GM21447 (cell line): ENCODE results near the gene TMEM117.
A peak's percentile ranks its signal among the peaks of the same experiment; 100 is the strongest.

Source experiments
- ATAC-seq: cut with Tn5 transposase; IDR thresholded peaks from one replicate; pipeline ENCODE4 v1.9.1; 2021; ENCODE audit not compliant: unreplicated experiment

The TMEM117 gene

DNA sequence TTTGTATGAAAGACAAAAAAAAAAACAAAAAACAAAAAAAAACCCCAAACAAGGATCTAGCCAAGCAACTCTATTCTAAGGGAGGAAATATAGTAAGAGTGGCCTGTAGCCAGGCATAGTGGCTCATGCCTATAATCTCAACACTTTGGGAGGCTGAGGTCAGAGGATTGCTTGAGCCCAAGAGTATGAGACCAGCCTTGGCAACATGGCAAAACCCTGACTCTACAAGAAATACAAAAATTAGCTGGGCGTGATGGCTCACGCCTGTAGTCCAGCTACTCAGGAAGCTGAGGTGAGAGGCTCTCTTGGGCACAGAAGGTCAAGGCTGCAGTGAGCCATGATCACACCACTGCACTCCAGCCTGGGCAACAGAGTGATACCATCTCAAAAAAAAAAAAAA is 47.9 kb downstream of the TMEM117 start:
- no peak for ATAC-seq

DNA sequence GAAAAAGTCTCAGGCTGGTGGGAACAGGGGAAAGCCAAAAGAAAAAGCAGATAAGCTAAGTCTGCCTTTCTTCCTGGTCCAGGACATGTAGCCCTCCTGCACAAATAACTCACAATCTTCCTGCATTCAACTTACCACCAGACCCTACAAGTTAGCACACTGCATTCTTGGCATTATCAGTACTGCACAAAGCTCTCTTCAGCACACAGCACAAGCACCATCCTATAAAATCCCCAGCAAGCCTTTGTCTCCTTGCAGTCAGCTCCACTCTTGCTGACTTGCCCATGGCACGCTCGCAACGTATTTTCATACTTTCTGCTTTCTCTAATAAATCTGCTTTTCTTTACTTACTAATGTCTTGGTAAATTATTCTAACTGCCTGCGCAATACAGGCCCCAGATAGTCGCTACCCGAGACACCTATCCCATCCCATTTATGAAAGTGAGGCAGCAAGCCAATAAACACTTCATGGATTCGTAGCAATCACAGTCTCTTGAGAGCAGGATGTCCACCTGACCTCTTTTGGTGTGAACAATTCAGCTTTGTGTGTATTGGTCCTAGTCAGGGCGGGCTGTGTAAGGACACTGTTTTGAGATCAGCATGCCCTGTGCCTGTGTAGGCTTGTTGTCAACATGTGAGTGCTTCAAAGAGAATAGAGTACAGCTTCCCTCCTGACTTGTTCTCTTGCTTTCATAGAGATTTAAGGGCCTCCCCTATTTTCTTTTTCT is 49.0 kb downstream of the TMEM117 start:
- no peak for ATAC-seq

DNA sequence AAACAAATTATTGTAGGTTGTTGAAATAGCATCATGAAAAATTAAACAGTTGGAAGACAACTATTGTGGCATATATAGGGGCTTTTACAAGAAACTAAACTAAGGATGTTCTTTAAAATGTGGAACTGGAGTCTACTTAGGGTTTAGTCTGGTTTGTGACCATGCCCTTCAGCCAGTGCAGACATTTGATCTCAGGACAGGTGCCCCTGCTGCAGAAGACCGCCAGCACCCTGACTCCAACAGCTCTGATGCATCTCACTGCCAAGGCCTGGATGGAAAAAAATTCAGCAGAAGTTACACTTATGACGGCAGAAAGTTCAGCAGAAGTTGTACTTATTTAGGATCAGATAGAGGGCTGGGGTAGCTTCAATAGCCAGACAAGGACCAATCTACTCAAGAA is 51.5 kb downstream of the TMEM117 start:
- ATAC-seq: no peak

DNA sequence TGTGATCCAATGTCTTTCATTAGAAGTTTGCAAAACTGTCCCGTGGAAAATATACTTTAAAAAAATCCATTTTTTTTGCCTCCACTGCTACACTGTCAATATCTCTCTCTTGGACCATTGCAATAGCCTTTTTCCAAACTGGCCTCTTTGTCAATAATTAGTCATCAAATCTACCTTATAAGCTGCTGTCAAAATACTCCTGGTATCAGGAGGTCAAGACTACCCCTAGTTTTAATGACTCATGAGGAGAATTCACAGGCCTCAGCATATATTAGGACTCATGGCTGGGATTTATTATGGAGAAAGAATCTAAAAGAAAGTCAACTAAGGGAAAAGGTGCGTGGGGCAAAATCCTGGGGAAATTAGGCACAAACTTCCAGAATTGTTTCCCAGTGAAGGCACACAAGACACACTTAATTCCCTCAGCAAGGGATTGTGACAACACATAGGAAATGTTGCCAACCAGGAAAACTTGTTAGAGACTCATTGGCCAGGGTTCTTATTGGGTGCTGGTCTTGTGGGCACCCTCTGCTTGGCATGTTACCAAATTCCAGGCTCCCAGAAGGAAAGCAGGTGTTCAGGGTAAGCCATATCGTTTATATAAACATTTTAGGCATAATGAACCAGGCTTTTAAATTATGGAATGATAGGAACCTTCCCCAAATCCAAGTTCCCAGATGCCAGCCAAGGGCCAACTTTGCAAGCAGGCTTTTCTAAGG is 56.1 kb downstream of the TMEM117 start:
- ATAC-seq: no peak

DNA sequence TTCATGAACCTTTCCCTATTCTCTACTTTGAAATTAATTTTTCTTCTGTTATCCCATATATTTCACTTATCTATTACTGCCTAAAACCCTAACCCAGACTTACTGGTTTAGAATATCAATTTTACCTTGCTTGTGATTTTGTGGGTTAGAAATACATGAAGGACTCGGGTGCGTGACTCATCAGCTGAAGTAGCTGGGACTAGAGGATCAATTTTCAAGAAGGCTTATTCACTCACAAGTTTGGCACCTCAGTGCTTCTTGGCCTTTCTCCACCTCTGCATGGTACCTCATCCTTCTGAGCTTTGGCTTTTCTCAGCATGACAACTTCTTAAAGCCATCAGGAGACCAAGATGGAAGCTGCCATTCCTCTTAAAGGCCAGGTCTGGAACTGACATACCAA is 57.8 kb downstream of the TMEM117 start:
- no peak for ATAC-seq

DNA sequence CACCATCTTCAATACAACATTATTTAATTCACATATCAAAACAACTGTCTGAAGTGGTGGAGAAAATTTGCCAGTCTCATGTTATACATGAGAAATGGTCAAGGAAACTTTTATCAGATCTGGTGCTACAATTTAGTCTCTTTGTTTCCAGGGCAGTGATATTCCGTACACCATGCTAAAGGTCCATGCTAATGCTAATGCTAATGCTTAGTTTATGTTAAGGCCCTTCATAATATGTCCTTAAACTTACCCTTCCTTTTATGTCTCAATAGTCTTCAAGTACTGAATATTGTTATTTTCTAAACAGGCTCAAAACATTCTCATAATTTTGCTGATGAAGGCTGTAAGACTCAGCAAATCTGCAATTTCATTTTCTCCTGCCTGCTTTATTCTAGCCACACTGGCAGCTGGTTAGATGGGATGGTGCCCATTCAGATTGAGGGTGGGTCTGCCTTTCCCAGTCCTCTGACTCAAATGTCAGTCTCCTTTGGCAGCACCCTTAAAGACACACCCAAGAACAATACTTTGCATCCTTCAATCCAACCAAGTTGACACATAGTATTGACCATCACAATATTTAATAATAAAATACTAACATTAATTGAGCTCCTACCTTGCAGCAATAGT is 59.8 kb downstream of the TMEM117 start:
- no peak for ATAC-seq

DNA sequence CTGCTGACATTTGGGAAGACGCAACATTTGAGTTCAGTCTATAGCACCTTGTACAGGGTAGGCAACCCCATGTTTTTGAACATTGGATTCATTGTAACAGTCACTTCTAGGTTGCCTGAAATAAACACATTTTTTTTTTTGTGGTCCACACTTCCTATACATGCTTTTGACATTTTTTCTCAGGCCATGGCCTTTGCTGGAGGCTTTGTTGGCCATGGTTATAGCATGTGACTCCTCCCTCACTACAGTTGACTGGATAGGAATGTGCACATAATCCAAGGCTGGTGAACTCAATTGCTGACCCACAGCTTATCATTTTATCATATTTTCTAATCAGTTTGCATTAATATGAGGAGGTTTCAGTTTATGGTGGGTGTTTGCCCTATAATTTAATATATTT is 60.6 kb downstream of the TMEM117 start:
- ATAC-seq: no peak

DNA sequence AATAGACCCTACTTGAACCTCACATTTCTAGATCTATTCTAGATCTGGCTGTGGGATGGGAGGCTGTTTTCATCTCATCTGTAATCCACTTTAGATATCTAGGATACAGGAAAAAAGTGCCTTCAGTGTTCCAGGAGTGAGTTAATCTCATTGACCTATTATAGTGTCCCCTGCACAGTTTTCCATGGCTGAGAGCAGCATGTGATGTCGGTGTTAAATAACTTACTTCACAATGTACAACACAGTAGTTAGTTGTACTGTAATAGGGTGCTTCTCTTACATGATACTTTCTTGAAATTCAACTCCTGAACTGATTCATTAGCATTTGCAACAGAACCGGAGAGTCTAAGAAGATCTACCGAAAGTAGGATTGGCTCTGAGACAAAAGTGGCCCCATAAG is 62.6 kb downstream of the TMEM117 start:
- no peak for ATAC-seq

DNA sequence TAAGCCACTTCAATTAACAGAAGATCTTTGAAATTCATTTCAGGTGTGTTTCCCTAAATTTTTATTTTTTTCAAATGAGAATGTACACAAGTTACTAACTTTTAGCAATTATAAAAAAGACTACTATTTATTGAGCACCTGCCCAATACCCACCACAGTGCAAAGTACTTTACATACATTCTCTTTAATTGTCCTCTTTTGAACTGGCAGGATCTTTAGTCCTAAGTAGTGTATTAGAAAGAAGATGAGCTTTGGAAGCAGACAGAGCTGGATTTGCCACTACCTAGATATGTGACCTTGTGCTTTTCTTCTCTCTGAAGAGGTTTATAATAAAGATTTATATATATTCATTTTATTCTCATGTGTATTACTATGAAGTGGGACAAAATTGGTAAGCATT is 63.7 kb downstream of the TMEM117 start:
- ATAC-seq: no peak

DNA sequence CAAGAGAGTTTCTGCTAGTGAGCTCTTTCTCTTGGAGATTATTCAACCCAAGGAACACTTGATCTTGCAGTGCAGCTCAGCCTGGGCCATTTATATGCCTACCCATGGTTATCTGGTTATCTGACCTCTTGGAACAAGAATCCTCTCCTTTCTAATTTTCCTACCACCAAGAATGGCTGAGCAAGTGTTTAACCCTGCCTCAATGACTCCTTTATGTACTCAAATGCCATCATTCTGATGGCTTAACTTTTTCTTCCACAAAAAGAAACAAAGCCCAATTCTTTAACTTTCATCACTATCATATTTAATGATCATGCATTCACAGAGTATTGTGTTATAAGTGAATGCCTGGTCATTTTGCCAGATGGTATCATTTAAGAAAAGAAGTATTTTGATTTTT is 67.8 kb downstream of the TMEM117 start:
- no peak for ATAC-seq

DNA sequence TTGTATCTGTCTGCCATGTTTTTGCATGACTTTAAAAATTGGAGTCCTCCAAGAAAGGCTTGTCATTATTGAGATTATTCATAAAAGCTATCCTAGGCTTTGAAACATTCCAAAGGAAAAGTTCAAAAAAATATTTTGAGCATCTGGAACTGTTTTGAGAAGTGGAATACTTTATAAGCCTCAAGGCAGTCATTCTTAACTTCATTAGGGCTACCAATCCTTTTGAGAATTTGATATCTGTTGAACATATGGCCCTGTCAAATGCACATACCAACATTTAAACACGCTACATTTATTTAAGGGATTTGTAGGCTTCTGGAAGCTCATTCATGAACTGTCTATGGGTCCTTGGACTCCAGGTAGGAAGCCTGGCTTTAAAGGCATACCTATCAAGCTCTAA is 77.0 kb downstream of the TMEM117 start:
- no peak for ATAC-seq

DNA sequence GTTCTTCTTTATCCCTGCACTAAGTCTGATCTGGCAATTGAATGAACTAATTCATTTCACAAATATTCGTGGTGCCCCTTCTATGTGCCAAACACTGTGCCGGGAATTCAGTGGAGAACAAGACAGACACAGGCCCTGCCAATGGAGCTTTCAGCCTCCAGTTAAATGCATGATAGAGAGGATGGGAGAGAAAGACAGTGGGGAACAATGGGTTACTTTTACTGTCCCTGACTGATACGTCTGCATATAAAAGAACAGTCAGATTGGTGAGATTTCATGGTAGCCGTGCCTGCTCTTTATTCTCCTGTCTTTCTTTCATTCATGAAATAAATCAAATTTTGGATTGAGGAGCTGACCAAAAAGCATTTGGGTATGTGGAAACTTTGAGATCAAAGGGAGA is 78.5 kb downstream of the TMEM117 start:
- no peak for ATAC-seq

DNA sequence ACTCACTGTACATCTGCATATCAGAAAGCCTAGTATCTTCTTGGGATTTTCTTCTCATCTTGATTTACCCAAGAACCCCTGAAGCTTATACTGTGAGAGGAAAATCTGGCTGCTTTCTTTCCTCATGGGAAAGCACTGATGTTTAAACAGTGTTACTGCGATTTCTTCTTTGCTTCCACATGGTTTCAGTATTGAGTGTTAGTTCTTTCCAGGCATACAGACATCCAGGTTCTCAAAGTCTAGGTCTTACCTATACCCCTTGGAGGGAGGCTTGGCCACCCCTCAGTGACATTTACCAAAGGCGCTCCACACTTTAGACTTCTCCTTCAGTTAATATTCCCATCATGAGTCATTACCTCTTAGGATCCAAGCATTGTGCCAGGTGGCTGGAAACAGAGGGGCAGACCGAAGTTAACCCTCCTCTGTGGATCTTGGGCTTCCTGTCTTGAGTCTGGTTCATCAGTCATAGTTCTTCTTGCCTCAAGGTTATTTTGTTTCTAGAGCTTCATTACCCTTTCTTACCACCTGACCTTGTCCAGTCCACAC is 79.1 kb downstream of the TMEM117 start:
- no peak for ATAC-seq

DNA sequence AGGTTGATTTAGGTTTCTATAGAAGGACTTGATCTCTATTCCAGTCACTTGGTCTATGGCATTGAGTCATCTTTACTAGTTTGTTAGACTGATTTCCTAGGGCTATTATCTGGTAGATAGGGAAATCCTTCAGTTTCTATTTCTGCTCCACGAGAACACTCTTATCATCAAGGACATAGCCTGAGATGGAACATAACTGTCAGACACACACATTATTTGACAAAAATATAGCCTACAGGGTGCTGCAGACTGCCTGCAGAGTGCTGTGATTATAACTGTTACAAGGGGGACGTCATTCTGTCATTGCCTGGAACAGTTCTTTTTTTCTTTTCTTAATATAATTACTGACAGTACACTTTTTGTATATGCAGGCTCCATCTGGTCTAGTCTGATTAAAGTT is 82.0 kb downstream of the TMEM117 start:
- ATAC-seq: no peak

DNA sequence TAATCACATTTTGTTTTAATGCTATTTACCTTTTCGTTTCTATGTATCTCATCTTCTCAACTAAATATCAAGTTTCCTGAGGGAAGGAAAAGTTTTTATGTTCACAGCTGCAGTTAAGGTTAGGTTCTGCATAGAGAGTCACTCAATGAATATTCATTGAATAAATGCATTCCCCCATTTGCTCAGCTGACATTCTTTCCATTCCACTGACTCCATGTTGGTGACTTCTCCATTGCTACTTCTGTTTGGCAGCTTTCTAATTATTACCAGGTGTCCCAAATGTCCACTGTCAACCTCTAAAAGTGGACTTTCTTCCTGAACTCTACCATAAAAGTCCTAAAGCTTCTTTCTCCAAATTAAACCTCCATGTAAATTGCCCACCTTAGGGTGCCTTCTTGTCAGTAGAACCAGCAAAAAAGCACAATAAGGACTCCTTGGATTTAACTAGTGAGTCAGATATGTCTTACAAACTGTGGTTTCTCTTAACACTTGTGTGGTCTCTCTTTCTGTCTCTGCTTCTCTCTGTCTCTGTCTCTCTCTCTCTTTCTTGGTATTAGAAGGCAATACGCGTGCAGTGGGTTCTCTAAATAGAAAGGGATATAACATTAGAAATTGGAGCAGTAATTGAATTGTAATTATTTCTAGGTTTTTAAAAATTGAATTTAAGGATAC is 85.9 kb downstream of the TMEM117 start:
- ATAC-seq: no peak

DNA sequence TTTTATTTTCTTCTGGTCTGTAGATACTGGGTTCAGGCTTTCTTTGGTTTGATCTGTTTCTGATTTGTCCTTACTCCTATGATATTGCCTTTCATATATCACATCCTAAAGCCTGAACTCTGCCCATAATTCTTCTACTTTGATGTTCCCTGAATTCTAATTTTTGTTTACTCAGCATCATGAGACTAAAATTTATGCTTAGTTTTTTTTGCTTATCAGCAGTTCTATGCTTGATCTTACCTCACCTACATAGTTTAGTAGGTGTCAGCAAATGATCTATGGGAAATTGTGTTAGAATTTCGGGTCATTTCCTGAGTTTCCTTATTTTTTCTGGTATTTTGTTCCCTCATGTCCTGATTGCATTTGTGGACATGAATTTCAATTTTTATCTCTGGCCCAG is 94.2 kb downstream of the TMEM117 start:
- no peak for ATAC-seq

DNA sequence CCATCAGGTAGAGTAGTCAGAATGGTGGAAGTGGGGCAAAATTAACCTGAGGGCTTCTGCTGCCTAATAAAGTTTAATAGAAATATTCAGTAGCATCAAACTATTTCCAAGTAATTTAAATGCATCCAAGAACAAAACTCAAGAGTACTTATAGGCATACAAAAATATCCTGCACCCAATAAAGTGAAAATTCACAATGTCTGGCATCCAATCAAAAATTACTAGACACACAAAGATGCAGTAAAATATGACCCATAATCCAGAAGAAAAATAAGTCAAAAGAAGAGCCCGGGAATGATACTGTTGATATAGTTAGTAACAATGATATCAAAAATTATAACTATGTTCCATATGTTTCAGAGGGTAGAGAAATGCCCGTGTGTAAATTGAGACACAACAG is 95.3 kb downstream of the TMEM117 start:
- no peak for ATAC-seq

DNA sequence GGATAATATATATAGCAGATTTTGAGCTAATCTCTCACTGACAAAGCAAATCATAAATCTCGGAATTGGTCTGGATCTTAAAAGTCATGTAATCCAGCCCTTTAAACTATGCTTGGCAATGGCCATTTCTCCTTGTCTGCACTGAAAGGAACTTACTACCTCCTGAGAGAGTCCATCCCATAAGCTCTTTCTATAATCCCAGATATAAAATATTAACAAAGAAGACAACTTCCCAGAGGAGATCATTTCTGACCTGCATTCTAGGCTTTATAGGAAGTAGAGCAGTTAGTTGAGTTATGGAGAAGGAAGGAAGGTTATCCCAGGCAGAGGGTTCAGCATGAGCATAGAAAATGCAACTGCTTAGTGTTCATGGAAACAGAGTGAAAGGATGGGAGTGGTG is 99.7 kb downstream of the TMEM117 start:
- ATAC-seq: no peak

DNA sequence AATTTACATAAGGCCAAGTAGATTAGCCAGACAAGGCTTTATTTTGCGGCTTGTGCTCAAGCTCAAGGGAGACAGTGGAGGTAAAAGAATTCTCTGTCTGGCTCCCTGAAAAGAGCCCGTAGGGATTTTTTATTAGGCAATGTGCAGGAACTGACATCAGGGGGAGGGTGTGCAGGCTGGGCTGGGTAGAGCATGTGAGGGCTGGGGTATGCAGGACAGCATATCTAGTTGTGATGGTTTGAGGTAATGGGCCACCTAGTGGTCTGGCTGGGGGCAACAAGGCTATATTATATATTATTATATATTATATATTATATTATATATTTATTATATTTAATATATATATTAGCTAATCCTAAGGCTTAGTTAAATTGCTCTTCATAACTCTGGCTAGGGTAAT is 102.1 kb downstream of the TMEM117 start:
- ATAC-seq: peak; percentile 58

DNA sequence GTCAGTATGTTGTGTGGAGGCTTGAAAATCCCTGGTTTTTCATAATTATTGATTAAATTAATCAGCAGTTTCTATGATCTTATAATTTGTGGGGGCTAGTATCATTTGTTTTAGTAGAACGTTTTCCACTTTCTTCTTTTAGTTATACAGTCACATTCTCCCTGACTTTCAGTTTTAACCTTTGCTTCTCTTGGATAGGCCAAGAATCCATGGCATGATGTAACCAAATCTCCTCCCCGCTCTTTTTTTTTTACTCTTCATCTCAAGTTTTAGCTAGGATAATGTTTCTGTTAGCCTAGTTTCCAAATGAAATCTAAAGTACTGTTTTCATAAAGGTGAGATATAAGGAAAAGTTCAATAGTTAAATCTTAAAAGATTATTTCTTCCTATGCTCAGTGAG is 106.5 kb downstream of the TMEM117 start:
- ATAC-seq: no peak

DNA sequence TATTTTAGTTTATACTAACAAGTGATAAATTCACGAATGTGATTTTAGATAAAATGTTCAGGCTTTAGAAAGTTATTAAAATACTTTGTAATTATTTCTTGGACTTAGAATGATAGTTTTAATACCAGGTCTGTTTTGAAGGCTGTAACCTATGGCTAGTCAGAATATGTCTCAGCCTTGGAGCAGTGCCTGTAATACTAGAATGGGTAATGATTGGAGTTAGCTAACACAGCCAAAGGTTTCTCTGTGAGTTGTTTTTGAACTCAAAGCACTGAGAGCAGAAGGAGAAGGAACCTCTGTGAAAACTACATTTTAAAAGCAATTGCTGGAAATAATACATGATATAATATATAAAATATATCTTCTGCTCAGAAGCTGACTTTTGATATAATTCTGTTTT is 110.1 kb downstream of the TMEM117 start:
- ATAC-seq: no peak

DNA sequence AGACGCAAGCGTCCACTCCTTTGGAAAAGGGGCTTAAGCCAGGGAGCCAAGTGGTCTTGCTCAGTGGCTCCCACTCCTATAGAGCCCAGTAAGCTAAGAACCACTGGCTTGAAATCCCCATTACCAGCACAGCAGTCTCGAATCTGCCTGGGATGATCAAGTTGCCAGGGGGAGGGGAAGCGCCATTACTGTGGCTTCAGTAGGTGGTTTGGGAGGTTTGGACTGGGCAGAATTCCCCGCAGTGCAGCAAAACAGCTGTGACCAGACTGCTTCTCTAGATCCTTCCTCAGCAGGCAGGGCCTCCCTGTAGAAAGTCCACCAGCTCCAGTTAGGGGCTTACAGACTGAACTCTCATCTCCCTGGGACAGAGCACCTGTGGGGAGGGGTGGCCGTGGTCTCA is 115.4 kb downstream of the TMEM117 start:
- no peak for ATAC-seq
